ENCODE data around the gene INS. TPM values are rescaled to one million over a fixed set of nuclear protein-coding genes. Genes with fewer than 3 reads are reported as not detected.

The INS gene
- total RNA-seq (not detected), polyA plus RNA-seq (1 to 10 TPM; 1.2 to 3.3 TPM)
- long read RNA-seq, donor 1: 0 reads
- long read RNA-seq, donor 2: 0 reads
- long read RNA-seq, donor 3: 0 reads
- long read RNA-seq, donor 4: 0 reads
- long read RNA-seq, donor 5: 0 reads

DNA sequence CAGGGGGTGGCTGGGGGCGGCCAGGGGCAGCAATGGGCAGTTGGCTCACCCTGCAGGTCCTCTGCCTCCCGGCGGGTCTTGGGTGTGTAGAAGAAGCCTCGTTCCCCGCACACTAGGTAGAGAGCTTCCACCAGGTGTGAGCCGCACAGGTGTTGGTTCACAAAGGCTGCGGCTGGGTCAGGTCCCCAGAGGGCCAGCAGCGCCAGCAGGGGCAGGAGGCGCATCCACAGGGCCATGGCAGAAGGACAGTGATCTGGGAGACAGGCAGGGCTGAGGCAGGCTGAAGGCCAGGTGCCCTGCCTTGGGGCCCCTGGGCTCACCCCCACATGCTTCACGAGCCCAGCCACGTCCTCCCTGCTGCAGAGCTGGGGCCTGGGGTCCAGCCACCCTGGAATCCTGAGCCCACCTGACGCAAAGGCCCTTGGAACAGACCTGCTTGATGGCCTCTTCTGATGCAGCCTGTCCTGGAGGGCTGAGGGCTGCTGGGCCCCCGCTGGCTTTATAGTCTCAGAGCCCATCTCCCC is at the start of gene INS:
INS (minus strand) TSS at position 474 of the 524 bp plus-strand sequence; CDS start at position 236, 238 bp downstream.
- 86 to 89% methylated on average over 12 to 13 of the region's 13 CpGs for WGBS, 2 donors
- Histone ChIP-seq H3K36me3 (ENCODE audit: control insufficient read depth in 4 of 4, insufficient read depth in 4 of 4, low read length in 4 of 4) (no peaks in the 10 kb centered on the region), H3K9me3 (ENCODE audit: control insufficient read depth in 4 of 4, insufficient read depth in 3 of 4, low read length in 3 of 4) (no peaks in the 10 kb centered on the region), H3K4me3 (no peak within 1 kb of the TSS), H3K27ac (ENCODE audit: low read depth in 1 of 2, low read length in 1 of 2) (no peak within 1 kb of the TSS), H3K9ac (ENCODE audit: insufficient read depth in 1 of 2, low read length in 2 of 2) (no peak within 1 kb of the TSS), H3K27me3 (ENCODE audit: control insufficient read depth in 3 of 3, insufficient read depth in 3 of 3, low read length in 2 of 3) (peaks cover 0 to 10% (median 0%) of the 10 kb centered on the region in 3 donors), H3K4me1 (ENCODE audit: control insufficient read depth in 5 of 5, insufficient read depth in 5 of 5, low read length in 5 of 5) (no peaks in the 10 kb centered on the region)
- TF ChIP-seq, protein P1, sequence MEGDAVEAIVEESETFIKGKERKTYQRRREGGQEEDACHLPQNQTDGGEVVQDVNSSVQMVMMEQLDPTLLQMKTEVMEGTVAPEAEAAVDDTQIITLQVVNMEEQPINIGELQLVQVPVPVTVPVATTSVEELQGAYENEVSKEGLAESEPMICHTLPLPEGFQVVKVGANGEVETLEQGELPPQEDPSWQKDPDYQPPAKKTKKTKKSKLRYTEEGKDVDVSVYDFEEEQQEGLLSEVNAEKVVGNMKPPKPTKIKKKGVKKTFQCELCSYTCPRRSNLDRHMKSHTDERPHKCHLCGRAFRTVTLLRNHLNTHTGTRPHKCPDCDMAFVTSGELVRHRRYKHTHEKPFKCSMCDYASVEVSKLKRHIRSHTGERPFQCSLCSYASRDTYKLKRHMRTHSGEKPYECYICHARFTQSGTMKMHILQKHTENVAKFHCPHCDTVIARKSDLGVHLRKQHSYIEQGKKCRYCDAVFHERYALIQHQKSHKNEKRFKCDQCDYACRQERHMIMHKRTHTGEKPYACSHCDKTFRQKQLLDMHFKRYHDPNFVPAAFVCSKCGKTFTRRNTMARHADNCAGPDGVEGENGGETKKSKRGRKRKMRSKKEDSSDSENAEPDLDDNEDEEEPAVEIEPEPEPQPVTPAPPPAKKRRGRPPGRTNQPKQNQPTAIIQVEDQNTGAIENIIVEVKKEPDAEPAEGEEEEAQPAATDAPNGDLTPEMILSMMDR (IDR thresholded peaks at IDR 0.05; ENCODE audit: control extremely low read depth, extremely low read depth): no peak
- DNase-seq (no peak), ATAC-seq (ENCODE audit: insufficient read depth, low FRiP score) (no peak)

DNA sequence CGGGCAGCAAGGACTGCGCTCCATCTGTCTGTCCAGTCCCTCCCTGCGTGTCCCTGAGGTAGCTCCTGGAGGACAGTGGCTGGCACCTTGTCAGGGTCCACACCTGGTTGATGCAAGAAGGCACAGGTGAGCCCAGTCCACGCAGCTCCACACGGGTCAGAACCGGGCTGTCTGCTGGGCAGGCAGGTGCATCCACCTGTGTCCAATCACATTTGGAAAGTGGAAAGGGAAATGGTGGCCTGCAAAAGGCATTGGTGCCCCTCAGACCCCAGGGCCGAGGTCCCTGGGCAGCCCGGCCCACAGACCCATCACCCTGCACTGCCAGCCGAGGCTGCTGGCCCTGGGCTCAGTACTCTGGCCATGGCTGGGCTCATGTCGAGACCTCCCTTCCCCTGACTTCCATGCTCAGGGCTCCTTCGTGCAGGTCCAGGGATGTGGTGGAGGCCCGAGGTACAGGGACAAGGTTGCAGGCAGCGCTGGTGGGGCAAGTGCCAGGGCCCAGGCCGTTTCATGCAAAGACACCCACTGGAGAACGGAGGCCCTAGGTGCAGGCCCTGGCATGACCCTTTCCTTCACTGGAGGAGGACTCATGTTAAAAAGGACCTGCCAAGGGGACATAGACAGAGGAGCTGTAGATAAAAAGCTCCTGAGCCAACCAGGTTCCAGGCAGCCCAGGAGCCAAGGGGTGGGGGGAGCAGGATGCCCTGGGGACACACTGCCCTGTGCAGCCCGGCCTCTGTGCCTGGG is 49.5 kb upstream of the INS start:
- Histone ChIP-seq H3K9me3 (ENCODE audit: control insufficient read depth in 4 of 4, insufficient read depth in 3 of 4, low read length in 3 of 4) (peaks cover 0 to 4% (median 0%) of the 10 kb centered on the region in 4 donors), H3K27me3 (ENCODE audit: control insufficient read depth in 3 of 3, insufficient read depth in 3 of 3, low read length in 2 of 3) (no peaks in the 10 kb centered on the region), H3K4me1 (ENCODE audit: control insufficient read depth in 5 of 5, insufficient read depth in 5 of 5, low read length in 5 of 5) (peaks cover 0 to 24% (median 2%) of the 10 kb centered on the region in 5 donors), H3K4me3 (no peak overlapping the region), H3K36me3 (ENCODE audit: control insufficient read depth in 4 of 4, insufficient read depth in 4 of 4, low read length in 4 of 4) (no peaks in the 10 kb centered on the region), H3K27ac (ENCODE audit: low read depth in 1 of 2, low read length in 1 of 2) (no peak overlapping the region), H3K9ac (ENCODE audit: insufficient read depth in 1 of 2, low read length in 2 of 2) (no peak overlapping the region)
- DNase-seq (peak in 1 of 3 donors; percentile 7), ATAC-seq (ENCODE audit: insufficient read depth, low FRiP score) (no peak)
- WGBS, 2 donors: 85 to 88% methylated on average over 16 of the region's 16 CpGs
- TF ChIP-seq, protein P1 (IDR thresholded peaks at IDR 0.05; ENCODE audit: control extremely low read depth, extremely low read depth): no peak

DNA sequence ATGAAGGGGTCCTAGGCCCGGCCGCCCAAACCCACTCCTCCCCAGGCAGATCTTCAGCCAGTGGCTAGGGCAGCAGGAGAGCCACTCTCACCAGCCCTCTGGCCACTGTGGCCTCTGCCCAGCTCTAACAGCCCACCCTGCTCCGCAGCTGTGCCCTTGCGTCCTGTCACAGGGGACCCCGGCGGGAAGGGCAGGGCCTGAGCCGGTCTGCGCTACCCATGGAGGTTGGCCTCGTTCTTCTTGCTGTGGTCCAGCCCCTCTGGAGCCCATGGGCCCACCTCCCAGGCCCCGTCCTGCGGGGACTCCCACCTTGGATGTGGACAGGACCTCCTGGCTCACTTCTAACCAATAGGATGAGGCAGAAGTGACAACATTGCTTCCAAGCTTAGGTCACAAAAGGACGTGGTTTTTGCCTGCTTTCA is 48.9 kb upstream of the INS start:
- Histone ChIP-seq H3K27ac (ENCODE audit: low read depth in 1 of 2, low read length in 1 of 2) (no peak overlapping the region), H3K9ac (ENCODE audit: insufficient read depth in 1 of 2, low read length in 2 of 2) (no peak overlapping the region), H3K27me3 (ENCODE audit: control insufficient read depth in 3 of 3, insufficient read depth in 3 of 3, low read length in 2 of 3) (no peaks in the 10 kb centered on the region), H3K4me1 (ENCODE audit: control insufficient read depth in 5 of 5, insufficient read depth in 5 of 5, low read length in 5 of 5) (peaks cover 0 to 24% (median 2%) of the 10 kb centered on the region in 5 donors), H3K4me3 (no peak overlapping the region), H3K9me3 (ENCODE audit: control insufficient read depth in 4 of 4, insufficient read depth in 3 of 4, low read length in 3 of 4) (peaks cover 0 to 4% (median 0%) of the 10 kb centered on the region in 4 donors), H3K36me3 (ENCODE audit: control insufficient read depth in 4 of 4, insufficient read depth in 4 of 4, low read length in 4 of 4) (no peaks in the 10 kb centered on the region)
- ATAC-seq (ENCODE audit: insufficient read depth, low FRiP score): no peak
- 84 to 97% methylated on average over 10 to 12 of the region's 12 CpGs for WGBS, 2 donors
- DNase-seq: peak in 1 of 3 donors; percentile 9
- TF ChIP-seq, protein P1 (IDR thresholded peaks at IDR 0.05; ENCODE audit: control extremely low read depth, extremely low read depth): no peak

Measured in lung (tissue), 16 donors.